ENCODE data around the gene UBE2I. TPM values are rescaled to one million over a fixed set of nuclear protein-coding genes. Genes with fewer than 3 reads are reported as not detected.

The UBE2I gene
- total RNA-seq, 4 donors from 2014 or later: 25.9 to 133 (median 63.0) TPM

- H3K4me3 ChIP-seq: no peak overlapping the region
- H3K9me3 ChIP-seq: no peaks in the 10 kb centered on the region
- H3K27me3 ChIP-seq: no peaks in the 10 kb centered on the region
- H3K27ac ChIP-seq: no peak overlapping the region
- TF ChIP-seq POLR2A (IDR thresholded peaks at IDR 0.05) (no peak), CTCF (IDR thresholded peaks at IDR 0.05) (no peak)
- no peaks in the 10 kb centered on the region for H3K36me3 ChIP-seq
- H3K4me1 ChIP-seq: no peaks in the 10 kb centered on the region
- intact Hi-C loops (cut with DNase I; ENCODE audit: low total_unique reads): no loop called here
- no peak for DNase-seq
Measured at GRCh38 chr16:1277617-1278282, 31.7 kb upstream of the UBE2I start.

- H3K4me1 ChIP-seq: no peaks in the 10 kb centered on the region
- intact Hi-C loops (cut with DNase I; ENCODE audit: low total_unique reads): no loop called here
- H3K36me3 ChIP-seq: no peaks in the 10 kb centered on the region
- no peaks in the 10 kb centered on the region for H3K27me3 ChIP-seq
- H3K27ac ChIP-seq: no peak overlapping the region
- no peak for TF ChIP-seq CTCF (IDR thresholded peaks at IDR 0.05)
- TF ChIP-seq POLR2A (IDR thresholded peaks at IDR 0.05): no peak
- DNase-seq: no peak
- no peaks in the 10 kb centered on the region for H3K9me3 ChIP-seq
- H3K4me3 ChIP-seq: no peak overlapping the region
Measured at GRCh38 chr16:1278477-1278876, 31.0 kb upstream of the UBE2I start.

GRCh38 chr16:1279081-1279944 lies 30.1 kb upstream of the UBE2I start:
- no peak for DNase-seq
- Histone ChIP-seq H3K4me1 (no peaks in the 10 kb centered on the region), H3K36me3 (no peaks in the 10 kb centered on the region), H3K9me3 (no peaks in the 10 kb centered on the region), H3K27ac (no peak overlapping the region), H3K27me3 (no peaks in the 10 kb centered on the region), H3K4me3 (no peak overlapping the region)
- no peak for TF ChIP-seq POLR2A (IDR thresholded peaks at IDR 0.05)
- TF ChIP-seq CTCF (IDR thresholded peaks at IDR 0.05): no peak
- intact Hi-C loops (cut with DNase I; ENCODE audit: low total_unique reads): no loop called here

- H3K9me3 ChIP-seq: no peaks in the 10 kb centered on the region
- H3K27me3 ChIP-seq: no peaks in the 10 kb centered on the region
- no peak overlapping the region for H3K4me3 ChIP-seq
- TF ChIP-seq POLR2A (IDR thresholded peaks at IDR 0.05) (no peak), CTCF (IDR thresholded peaks at IDR 0.05) (no peak)
- no peaks in the 10 kb centered on the region for H3K36me3 ChIP-seq
- no peaks in the 10 kb centered on the region for H3K4me1 ChIP-seq
- intact Hi-C loops (cut with DNase I; ENCODE audit: low total_unique reads): no loop called here
- no peak overlapping the region for H3K27ac ChIP-seq
- no peak for DNase-seq
Measured at GRCh38 chr16:1279945-1280589, 29.4 kb upstream of the UBE2I start.

- DNase-seq: no peak
- Histone ChIP-seq H3K36me3 (no peaks in the 10 kb centered on the region), H3K4me3 (no peak overlapping the region), H3K4me1 (no peaks in the 10 kb centered on the region), H3K27me3 (no peaks in the 10 kb centered on the region), H3K9me3 (no peaks in the 10 kb centered on the region), H3K27ac (no peak overlapping the region)
- intact Hi-C loops (cut with DNase I; ENCODE audit: low total_unique reads): no loop called here
- no peak for TF ChIP-seq POLR2A (IDR thresholded peaks at IDR 0.05)
- TF ChIP-seq CTCF (IDR thresholded peaks at IDR 0.05): no peak
Measured at GRCh38 chr16:1280783-1281182, 28.7 kb upstream of the UBE2I start.
